ENCODE results near the gene C2CD2L. TPM values are rescaled to one million over a fixed set of nuclear protein-coding genes. Genes with fewer than 3 reads are reported as not detected.
A peak's percentile ranks its signal among the peaks of the same experiment; 100 is the strongest.

The C2CD2L gene
- total and polyA plus RNA-seq, 2 of the 13 experiments (the other 11 are each of a cell fraction or from before 2014, with no cell fraction given) = 3.7 to 5.5 TPM

DNA sequence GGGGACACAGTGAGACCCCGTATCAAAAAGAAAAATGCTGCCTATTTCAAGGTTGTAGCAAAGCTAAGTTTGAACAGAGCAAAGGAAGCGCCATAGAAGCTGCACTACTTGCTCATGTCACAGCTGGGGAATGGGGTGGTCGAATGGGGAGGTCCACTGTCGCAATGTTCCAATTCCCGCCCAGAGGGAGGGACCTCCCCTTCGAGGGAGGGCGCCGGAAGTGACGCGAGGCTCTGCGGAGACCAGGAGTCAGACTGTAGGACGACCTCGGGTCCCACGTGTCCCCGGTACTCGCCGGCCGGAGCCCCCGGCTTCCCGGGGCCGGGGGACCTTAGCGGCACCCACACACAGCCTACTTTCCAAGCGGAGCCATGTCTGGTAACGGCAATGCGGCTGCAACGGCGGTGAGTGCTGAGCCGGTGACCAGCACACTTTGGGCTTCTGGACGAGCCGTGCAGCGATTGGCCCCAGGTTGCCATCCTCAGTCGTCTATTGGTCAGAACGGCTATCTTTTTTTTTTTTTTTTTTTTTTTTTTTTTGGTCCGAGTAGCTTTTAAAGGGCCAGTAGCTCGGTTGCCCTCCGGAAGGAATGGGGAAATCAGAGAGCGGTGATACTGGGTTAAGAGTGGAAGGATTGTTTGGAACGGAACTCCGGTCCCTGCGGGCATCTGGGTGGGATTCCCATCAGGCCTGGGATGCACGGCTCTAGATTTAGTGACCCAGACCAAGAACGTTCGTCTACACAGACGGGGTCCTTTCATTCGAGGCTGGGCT, 22.3 kb upstream of the C2CD2L start, which contains the start of gene HMBS (continued):
- peak; percentile 93 for TF ChIP-seq E2F5 (CRISPR knock-in tag; conservative IDR thresholded peaks at IDR 0.05)
- TF ChIP-seq TP53 (CRISPR knock-in tag; conservative IDR thresholded peaks at IDR 0.05) = 0 out of 2 replicates have a peak, but pooled peaks have one; percentile 69
- no peak; the same call in 1 of the 2 replicates for TF ChIP-seq KAT7 (CRISPR knock-in tag; IDR thresholded peaks at IDR 0.05; ENCODE audit: borderline replicate concordance)
- no peak for TF ChIP-seq CENPX (CRISPR knock-in tag; IDR thresholded peaks at IDR 0.05)
- no peak for TF ChIP-seq ZNF550 (CRISPR knock-in tag; IDR thresholded peaks at IDR 0.05; ENCODE audit: borderline replicate concordance)
- TF ChIP-seq ZBTB7B (CRISPR knock-in tag; IDR thresholded peaks at IDR 0.05) = peak; percentile 47; the same call in 1 of the 2 replicates
- peak; percentile 71; the same call in 1 of the 2 replicates for TF ChIP-seq MLXIP (CRISPR knock-in tag; IDR thresholded peaks at IDR 0.05; ENCODE audit: borderline replicate concordance)
- no peak for TF ChIP-seq ZNF674 (CRISPR knock-in tag; IDR thresholded peaks at IDR 0.05; ENCODE audit: low read depth)
- TF ChIP-seq MEIS1 (CRISPR knock-in tag; IDR thresholded peaks at IDR 0.05; ENCODE audit: borderline replicate concordance) = no peak
- no peak for TF ChIP-seq ZNF569 (CRISPR knock-in tag; IDR thresholded peaks at IDR 0.05; ENCODE audit: borderline replicate concordance)
- peak; percentile 27; the same call in 1 of the 2 replicates for TF ChIP-seq UBTF (CRISPR knock-in tag; IDR thresholded peaks at IDR 0.05)
- TF ChIP-seq PBX2 (CRISPR knock-in tag; IDR thresholded peaks at IDR 0.05) = no peak
- no peak for TF ChIP-seq LCORL (IDR thresholded peaks at IDR 0.05)
- no peak for TF ChIP-seq LCORL (CRISPR knock-in tag; IDR thresholded peaks at IDR 0.05)
- 0 out of 2 replicates have a peak, but pooled peaks have one; percentile 16 for TF ChIP-seq RBAK (CRISPR knock-in tag; IDR thresholded peaks at IDR 0.05)
- no peak for TF ChIP-seq SMAD1 (CRISPR knock-in tag; IDR thresholded peaks at IDR 0.05; ENCODE audit: borderline replicate concordance, low read depth)
- no peak for TF ChIP-seq JDP2 (CRISPR knock-in tag; IDR thresholded peaks at IDR 0.05; ENCODE audit: borderline replicate concordance)
- TF ChIP-seq THYN1 (CRISPR knock-in tag; IDR thresholded peaks at IDR 0.05; ENCODE audit: borderline replicate concordance, low read depth) = no peak
- TF ChIP-seq PPARG (CRISPR knock-in tag; conservative IDR thresholded peaks at IDR 0.05) = peak; percentile 55
- TF ChIP-seq ZMAT3 (CRISPR knock-in tag; conservative IDR thresholded peaks at IDR 0.05) = peak; percentile 29; the same call in 1 of the 2 replicates

Measured in HepG2 (cell line).